Measurements from ENCODE around the gene FAM170B. TPM values are rescaled to one million over a fixed set of nuclear protein-coding genes. Genes with fewer than 3 reads are reported as not detected.
A peak's percentile ranks its signal among the peaks of the same experiment; 100 is the strongest.

Gene FAM170B
- total and polyA plus RNA-seq, 12 donors = not detected

GRCh38 chr10:49134327-49134726 is 506 bp upstream of the FAM170B start:
- Histone ChIP-seq H3K36me3 (no peaks in the 10 kb centered on the region), H3K27me3 (no peaks in the 10 kb centered on the region), H3K4me1 (peaks cover 2 to 40% (median 15%) of the 10 kb centered on the region in 9 donors), H3K9me3 (peaks cover 0 to 5% (median 0%) of the 10 kb centered on the region in 11 donors), H3K27ac (no peak overlapping the region), H3K4me3 (no peak overlapping the region)
- ATAC-seq = no peak
- TF ChIP-seq, protein P1, sequence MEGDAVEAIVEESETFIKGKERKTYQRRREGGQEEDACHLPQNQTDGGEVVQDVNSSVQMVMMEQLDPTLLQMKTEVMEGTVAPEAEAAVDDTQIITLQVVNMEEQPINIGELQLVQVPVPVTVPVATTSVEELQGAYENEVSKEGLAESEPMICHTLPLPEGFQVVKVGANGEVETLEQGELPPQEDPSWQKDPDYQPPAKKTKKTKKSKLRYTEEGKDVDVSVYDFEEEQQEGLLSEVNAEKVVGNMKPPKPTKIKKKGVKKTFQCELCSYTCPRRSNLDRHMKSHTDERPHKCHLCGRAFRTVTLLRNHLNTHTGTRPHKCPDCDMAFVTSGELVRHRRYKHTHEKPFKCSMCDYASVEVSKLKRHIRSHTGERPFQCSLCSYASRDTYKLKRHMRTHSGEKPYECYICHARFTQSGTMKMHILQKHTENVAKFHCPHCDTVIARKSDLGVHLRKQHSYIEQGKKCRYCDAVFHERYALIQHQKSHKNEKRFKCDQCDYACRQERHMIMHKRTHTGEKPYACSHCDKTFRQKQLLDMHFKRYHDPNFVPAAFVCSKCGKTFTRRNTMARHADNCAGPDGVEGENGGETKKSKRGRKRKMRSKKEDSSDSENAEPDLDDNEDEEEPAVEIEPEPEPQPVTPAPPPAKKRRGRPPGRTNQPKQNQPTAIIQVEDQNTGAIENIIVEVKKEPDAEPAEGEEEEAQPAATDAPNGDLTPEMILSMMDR (IDR thresholded peaks at IDR 0.05) = no peak
- intact Hi-C loops (cut with DNase I) = no loop called here
- WGBS, 2 donors = 63 to 69% methylated on average over 3 of the region's 3 CpGs
- peak in 1 of 2 donors; percentile 2 for DNase-seq

- Histone ChIP-seq H3K36me3 (no peaks in the 10 kb centered on the region), H3K4me1 (peaks cover 0 to 27% (median 8%) of the 10 kb centered on the region in 9 donors), H3K9me3 (peaks cover 0 to 5% (median 0%) of the 10 kb centered on the region in 11 donors), H3K27me3 (no peaks in the 10 kb centered on the region), H3K27ac (no peak overlapping the region), H3K4me3 (no peak overlapping the region)
- WGBS, 2 donors = 94 to 96% methylated on average over 2 of the region's 2 CpGs
- ATAC-seq = no peak
- TF ChIP-seq, protein P1 (IDR thresholded peaks at IDR 0.05) = no peak
- DNase-seq = no peak
- intact Hi-C loops (cut with DNase I) = no loop called here
Measured at GRCh38 chr10:49132362-49132737, 1.5 kb downstream of the FAM170B start.

DNA sequence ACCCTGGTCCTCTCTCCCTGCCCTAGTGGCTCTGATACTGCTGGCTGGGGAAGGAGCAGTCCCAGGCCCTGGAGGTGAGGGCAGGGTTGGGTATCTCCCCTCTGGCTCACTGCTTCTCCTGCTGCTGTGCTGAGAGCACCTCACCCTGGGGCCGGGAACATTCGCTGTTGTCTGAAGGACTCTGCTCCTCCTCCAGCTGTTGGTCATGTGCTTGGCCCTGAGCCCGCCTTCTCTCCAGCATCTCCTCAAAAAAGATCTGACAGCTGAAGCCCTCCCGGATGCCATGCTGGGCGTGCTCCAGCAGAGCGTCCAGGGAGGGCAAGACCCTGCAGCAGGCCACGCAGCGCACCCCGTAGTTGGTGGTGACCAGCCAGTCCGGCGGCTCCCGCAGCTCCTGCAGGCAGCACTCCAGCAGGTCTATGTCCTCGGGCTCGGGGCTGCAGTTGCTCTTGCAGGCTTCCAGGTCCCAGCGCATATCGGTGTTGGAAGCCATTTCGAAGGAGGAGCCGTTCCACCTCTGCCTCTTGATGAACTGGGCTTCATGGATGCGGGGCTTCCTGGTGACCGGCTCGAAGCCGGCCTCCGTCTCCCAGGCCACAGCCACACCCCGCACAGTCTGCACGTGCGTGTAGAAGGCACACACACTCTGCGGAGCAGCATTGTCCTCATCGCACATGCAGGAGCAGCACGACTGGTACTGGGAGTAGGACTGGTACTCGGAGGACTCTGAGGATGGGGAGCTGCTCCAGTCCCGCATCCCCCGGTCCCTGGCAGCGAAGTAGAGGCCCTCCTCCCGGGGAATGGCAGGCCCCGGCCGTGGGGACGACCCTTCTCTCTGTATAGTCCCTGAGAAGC is 2.1 kb downstream of the FAM170B start:
- Histone ChIP-seq H3K27ac (no peak overlapping the region), H3K9me3 (peaks cover 0 to 4% (median 0%) of the 10 kb centered on the region in 11 donors), H3K36me3 (no peaks in the 10 kb centered on the region), H3K4me3 (no peak overlapping the region), H3K4me1 (peaks cover 0 to 27% (median 8%) of the 10 kb centered on the region in 9 donors), H3K27me3 (no peaks in the 10 kb centered on the region)
- TF ChIP-seq, protein P1 (IDR thresholded peaks at IDR 0.05) = no peak
- ATAC-seq (peak; percentile 30 to 68 (median 56)), DNase-seq (peak; percentile 26 to 52)
- intact Hi-C loops (cut with DNase I) = no loop called here
- 76 to 82% methylated on average over 37 of the region's 37 CpGs for WGBS, 2 donors

DNA sequence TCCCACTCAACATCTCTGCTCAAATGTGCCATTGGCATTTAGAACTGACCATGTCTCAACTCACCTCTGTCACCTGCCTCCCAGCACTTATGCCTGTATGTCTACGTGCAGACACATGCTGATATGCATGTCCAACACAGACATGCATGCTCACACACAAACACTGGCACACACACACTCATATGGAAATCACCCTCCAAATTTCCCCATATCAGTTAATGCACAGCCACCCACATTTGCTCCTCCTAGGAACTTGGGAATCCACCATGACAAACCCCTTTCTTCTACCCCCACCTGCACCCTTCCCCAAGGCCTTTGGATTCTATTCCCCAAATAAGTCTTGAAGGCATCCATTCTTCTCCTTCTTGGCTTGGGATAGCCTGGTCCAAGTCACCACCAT is 4.4 kb downstream of the FAM170B start:
- DNase-seq (no peak), ATAC-seq (no peak)
- H3K4me1 ChIP-seq = peaks cover 0 to 17% (median 0%) of the 10 kb centered on the region in 9 donors
- 96 to 97% methylated on average over 1 of the region's 1 CpG for whole genome bisulfite sequencing, 2 donors
- intact Hi-C loops (cut with DNase I) = no loop called here
- H3K27me3 ChIP-seq = no peaks in the 10 kb centered on the region
- TF ChIP-seq, protein P1 (IDR thresholded peaks at IDR 0.05) = no peak
- H3K36me3 ChIP-seq = no peaks in the 10 kb centered on the region
- no peak overlapping the region for H3K4me3 ChIP-seq
- no peaks in the 10 kb centered on the region for H3K9me3 ChIP-seq
- no peak overlapping the region for H3K27ac ChIP-seq

All from heart right ventricle (tissue), 16 donors.